ENCODE results near the gene AQP11.
"Not testable (repeated sequence)": the region's sequence is repeated elsewhere in the genome, so short reads cannot be mapped to it uniquely, and the experiment has no call there.

Gene AQP11, protein sequence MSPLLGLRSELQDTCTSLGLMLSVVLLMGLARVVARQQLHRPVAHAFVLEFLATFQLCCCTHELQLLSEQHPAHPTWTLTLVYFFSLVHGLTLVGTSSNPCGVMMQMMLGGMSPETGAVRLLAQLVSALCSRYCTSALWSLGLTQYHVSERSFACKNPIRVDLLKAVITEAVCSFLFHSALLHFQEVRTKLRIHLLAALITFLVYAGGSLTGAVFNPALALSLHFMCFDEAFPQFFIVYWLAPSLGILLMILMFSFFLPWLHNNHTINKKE

DNA sequence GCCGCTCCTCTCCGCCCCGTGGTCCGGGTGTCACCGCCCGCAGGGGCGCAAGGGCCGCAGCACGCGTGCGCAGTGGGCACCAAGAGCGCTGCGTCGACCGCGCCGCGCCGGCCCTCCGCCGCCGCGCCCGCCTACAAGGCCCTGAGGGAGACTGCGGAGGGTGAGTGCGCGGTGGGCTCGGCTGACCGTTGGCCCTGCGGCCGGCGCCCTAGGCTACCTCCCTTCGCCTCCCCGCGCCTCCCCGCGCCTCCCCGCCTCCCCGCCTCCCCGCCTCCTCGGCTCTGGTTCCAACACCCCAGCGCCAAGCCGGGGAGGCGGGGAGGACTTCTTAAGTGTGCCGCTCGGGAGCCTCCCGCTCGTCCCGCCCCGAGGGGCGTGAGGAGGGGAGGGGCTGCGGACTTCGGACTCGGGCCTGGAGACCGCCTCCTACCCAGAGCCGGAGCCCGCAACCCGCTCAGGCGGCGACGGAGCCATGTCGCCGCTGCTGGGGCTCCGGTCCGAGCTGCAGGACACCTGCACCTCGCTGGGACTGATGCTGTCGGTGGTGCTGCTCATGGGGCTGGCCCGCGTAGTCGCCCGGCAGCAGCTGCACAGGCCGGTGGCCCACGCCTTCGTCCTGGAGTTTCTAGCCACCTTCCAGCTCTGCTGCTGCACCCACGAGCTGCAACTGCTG is at the start of gene AQP11:
Gene AQP11 (plus strand): TSS at position 433 of the 673 bp plus-strand sequence. CDS start 40 bp downstream, at position 473.
- peak; percentile 37 for DNase-seq

DNA sequence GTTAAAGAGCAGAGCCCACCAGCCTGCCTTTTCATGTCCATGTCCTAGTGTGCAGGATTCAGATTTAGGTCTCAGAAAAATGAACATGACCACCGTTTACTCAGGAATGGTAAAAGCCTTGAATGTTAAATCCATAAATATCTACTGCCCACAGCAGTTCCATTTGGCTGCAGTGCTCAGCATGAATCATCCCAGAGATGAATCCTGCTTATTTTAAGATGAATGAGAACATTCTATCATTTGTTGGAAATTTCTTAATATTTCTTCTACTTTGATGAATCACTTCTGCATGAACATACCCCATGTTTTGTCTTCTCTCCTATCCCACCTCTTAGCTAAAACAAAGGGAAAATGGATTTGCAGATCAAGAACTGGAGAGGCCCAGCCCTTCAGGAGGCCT is 47.5 kb upstream of the AQP11 start:
- no peak for DNase-seq

DNA sequence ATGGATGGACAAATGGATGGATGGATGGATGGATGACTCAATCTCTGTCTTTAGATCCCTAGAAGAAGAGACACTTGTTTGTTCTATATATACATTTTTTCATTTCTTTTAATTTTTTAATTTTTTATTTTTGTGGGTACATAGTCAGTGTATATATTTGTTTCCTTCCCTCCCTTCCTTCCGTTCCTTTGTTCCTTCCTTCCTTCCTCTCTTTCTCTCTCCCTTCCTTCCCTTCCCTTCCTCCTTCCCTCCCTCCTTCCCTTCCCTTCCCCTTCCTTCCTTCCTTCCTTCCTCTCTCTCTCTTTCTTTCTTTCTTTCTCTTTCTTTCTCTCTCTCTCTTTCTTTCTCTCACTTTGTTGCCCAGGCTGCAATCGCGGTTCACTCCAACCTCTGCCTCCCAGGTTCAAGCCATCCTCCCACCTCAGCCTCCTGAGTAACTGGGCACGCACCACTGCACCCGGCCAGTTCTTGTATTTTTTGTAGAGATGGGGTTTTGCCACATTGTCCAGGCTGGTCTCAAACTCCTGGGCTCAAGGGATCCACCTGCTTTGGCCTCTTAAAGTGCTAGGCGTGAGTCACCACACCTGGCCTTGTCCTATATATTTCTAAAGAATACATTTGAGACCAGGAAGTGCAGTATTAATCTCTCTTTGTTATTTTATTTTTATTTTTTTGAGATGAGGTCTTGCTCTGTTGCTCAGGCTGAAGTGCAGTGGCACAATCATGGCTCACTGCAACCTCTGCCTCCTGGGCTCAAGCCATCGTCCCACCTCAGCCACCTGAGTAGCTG is 42.5 kb upstream of the AQP11 start:
- DNase-seq = no peak

DNA sequence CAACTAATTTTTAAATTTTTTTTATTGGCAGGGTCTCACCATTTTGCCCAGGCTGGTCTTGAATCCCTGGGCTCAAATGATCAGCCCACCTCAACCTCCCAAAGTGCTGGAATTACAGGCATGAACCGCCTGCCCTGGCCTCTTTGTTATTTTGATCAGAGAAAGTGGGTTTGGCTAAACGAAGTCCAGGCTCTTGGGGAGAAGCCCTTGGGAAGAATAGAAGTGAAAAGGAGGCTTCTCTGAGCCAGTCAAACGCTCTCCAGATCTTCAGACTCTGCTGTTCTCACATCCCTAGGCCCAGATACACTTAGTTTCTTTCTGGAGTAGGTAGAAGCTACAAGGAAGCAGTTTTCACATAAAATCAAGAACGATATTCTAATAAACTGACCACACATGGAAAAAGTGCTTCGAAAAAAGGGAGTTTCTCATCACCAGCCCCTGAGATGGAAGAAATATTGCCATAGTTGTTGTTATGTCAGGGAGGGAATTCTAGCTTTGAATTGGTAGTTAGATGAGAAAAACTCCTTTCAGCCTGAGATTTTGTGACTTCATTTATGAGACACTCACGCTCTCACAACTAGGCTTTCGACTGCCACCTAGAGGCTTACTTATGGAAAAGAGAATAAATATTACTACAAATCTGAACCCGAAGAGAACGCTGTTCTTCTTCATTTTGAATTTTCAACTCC is 41.7 kb upstream of the AQP11 start:
- DNase-seq = peak; percentile 45

DNA sequence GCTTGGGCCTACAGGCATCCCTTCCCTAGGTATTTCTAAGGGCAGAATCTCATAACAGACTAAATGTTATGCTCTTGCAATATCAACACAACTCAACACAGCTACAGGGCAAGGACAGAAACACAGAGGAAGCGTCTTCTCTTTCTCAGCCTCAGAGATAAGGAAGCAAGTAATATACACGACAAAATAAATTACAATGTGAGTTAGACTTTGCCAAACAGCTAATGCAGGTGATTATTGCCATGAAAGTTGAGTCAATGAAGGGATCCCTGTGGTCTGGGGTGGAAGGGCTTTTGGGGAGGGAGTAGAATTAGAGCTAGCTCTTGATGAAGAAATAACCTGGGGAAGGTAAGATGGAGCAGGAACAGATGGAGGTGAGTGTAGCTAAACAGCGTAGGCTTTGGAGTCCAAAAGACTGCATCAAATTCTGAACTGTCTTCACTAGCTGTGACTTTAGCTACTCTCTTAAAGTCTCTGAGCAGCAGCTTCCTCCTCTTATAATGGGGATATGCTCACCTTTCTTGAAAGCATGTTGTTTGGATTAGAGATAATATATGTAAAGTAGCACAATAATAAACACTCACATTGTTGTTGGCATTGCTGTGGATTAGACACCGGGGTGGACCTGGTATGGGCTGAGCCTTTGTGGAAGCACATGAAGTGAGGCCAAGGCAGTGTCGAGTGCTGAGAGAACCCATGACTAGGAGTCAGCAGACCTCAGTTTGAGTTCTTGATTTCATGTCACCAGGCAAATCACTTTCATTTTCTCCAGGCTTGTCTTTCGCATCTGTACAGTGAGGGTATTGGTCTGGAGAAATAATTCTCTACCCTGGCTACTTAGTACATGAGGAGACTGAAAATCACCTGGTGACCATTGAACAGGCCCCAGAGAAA is 41.0 kb upstream of the AQP11 start:
- no peak for DNase-seq

DNA sequence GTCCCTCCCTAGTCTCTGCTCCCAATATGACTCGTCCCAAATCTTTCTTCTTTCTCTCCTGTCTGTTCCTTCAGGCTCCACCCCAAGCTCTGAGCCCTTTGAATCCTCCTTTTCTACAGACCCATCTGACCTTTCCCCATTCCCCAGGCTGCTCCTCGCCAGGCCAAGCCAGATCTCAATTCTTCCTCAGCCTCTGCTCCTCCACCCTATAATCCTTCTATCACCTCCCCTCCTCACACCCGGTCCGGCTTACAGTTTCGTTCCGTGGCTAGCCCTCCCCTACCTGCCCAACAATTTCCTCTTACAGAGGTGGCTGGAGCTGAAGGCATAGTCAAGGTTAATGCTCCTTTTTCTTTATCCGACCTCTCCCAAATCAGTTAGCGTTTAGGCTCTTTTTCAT is 38.3 kb upstream of the AQP11 start:
- not testable (repeated sequence) for DNase-seq

DNA sequence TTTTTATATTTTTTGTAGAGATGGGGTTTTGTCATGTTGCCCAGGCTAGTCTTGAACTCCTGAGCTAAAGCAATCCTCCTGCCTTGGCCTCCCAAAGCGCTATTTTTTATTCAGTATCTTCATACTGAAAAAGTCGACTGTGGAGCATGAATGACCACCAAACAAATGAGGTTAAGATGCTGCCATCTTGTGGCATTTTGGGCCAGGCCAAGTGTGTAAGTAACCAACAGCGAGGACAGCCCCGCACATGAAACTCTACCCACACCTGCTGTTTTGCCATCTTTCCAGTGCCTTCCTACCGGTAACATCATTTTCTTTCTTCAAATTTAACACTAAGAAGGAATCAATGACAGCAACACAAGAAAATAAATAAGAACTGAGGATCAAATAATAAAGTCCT is 32.2 kb upstream of the AQP11 start:
- no peak for DNase-seq

DNA sequence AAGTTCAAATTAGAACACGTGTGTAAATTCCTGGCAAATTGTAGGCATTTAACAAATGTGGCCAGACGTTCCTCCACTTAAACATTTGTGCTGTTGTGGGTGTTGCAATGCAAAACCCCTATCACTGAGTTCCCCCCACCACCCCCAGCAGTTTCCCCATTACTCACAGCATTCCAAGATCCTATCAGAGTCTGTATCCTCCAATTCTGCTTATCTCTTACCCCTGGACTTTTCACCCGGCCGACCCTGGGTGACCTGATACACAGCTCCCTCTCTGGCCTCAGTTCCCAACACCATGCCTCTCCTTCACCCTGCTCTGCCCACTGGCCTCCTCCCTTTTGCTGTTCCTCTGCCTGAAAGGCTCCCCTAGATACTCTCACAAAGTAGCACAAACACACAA is 31.4 kb upstream of the AQP11 start:
- no peak for DNase-seq

DNA sequence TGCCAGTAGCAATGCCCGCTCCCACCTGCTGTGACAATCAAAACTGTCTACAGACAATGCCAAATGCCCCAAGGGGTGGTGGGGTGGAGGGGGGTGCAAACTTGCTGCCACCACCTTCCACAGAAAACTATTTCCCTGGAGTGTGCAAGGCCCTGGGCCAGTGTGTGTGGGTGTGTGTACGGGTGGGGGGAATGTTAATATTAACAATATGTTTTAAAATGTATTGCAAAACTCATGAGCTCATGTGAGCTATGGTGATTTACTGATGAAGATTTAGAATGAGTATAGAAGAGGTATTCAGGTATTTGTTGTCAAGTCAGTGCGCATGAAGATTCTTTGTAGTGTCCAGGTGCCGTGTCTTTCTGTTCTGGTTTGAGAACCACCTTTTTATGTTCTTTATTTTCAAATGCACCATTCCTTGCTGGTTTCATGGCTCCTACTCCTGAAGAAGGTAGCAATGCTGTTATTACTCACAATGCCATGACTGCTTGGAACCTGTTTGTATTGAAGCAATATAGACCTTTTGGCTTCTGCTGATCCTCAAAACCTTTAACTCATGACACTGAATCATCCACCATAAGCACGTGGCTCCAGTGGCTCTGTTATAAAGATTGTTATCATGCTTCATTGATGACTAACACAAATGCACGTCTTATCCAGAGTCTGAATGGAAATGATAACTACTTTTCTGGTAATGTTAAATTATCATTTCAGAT is 29.9 kb upstream of the AQP11 start:
- DNase-seq = no peak

DNA sequence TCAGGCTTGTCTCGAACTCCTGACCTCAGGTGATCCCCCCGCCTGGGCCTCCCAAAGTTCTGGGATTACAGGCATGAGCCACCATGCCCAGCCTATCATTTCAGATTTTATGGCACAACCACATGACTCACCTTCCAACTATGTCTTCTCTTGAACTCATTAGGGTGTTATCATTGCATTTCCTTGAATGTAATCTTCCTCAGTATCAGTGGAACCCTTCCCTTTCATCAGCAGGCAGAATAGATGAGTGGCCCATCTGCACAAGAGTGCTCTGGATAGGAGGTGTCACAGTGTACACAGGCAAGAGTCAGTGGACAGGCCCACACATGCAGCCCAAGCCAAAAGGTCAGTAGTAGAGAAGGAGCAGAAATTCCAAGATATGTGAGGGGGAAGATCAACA is 29.1 kb upstream of the AQP11 start:
- no peak for DNase-seq

DNA sequence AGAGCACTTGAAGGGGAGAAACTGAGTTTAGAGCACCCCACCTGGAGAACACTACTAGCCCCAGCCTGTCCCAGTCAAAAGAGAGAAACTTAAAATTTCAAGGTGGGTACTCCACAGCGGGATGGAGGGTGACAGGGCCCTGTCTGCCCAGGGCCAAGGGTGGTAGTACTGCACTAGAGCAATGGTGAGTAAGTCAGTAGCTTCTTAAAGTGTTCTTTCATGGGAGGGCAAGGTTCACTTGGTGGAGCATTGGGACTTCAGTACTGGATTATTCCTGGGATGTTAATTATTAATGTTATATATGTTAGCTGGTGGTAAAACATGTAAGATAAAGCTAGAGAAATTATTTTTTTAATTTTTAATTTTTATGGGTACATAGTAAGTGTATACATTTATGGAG is 28.5 kb upstream of the AQP11 start:
- DNase-seq = no peak

DNA sequence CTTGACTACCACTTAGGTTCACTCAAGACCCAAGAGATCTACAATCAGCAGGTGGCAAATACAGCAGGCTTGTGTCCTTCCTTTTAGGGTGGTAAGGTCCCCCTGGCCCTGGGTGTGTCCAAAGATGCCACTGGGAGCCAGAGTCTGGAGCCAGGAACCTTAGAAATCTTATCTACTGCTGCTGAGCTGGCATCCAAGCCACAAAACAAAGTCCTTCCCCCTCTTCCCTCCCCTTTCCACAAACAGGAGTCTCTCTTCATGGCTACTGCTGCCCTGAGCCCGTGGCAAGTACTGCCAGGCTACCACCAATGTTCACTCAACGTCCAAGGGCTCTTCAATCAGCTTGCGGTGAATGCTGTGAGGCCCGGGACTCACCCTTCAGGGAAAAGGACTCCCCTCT is 21.4 kb upstream of the AQP11 start:
- DNase-seq = no peak

DNA sequence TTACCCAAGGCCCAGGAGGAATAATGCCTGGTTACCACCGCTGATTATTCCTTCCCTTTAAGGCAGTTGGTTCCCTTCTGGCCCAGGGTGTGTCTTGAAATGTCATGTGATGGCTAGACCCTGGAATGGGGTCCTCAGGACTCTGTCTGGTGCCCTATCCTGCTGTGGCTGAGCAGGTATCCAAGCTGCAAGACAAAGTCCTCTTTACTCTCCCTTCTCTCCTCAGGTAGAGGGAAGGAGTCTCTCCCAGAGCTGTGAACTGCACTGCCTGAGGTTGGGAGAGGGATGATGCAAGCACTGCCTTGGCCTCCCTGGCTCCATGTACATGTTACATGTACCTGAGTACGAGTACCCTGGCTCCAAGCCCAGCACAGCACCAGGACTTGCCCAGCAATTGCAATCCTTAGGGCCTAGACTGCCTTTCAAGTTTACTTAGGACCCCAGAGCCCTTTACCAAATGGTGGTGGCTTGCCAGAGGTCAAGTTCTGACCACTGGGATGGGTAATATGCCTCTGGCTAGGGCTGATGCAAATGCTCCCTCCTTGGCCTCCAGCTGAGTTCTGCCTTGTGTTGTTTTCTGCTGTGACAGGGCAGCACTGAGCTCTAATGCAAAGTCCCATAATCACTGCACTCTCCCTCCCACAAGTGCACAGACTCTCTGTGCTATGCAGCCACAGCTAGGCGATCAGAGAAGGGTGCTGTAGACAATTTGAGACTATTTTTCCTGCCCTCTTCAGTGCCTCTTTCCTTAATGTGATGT is 20.7 kb upstream of the AQP11 start:
- no peak for DNase-seq

DNA sequence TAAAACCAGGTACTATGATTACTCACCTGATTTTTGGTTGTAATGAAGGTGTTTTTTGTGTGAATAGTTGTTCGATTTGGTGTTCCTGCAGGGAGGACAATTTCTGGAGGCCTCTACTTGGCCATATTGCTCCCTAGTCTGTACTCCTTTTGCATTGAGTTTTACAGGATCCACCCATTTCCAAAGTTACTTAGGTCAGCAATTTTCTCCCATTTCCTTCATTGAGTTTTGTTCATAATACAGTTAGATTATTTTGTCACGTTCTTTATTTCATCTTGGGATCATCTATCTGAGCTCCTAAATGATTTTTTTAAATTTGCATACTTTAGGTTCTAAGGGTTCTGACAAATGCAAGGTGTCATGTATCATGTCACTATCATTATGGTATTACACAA is 20.1 kb upstream of the AQP11 start:
- no peak for DNase-seq

DNA sequence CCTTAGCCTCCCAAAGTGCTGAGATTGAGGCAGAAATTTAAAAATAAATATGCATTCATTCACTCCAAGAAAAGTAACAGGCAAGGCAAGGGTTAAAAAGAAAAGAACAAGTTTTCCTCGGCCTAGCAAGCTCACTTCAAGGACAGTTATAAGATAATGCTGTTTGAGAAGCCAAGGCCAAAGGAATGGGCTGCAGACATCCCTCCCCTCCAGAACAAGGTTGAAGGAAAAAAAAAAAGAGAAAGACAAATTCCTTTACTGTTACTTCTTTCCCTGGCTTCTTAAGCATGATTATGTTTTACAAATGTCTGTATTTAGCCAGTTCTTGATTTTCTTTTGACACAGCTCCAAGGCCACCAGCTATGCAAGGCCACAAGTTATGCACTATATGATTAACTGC is 18.9 kb upstream of the AQP11 start:
- DNase-seq = not testable (repeated sequence)

DNA sequence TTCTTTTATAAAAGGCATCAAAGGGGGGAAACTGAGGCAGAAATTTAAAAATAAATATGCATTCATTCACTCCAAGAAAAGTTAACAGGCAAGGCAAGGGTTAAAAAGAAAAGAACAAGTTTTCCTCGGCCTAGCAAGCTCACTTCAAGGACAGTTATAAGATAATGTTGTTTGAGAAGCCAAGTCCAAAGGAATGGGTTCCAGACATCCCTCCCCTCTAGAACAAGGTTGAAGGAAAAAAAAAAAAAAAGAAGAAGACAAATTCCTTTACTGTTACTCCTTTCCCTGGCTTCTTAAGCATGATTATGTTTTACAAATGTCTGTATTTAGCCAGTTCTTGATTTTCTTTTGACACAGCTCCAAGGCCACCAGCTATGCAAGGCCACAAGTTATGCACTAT is 14.3 kb upstream of the AQP11 start:
- DNase-seq = not testable (repeated sequence)

DNA sequence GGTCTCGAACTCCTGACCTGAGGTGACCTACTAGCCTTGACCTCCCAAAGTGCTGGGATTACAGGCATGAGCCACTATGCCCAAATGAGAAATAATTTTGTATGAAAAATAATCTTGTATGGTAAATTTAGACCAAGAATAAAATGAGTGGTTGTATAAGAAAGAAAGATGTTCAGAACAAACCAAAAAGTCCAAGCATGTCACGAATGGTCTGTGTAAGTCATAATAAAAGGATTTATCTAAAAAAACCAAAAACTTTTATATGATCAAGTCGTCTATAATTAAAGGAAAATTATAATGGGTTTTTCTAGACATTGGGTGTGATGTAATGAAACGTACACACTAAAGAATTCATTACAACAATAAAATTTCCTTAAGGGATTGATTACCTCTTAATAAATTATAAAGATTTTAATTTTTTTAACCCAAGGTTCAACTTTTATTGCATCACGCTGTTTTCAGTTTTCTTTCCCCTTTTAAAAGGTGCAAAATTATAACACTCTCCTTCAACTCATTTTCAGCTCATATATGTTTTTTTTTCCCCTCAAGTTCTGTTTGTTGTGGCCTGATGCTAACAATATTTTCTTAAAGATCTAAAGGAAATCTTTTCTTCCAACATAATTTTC is 8.9 kb upstream of the AQP11 start:
- DNase-seq = no peak

DNA sequence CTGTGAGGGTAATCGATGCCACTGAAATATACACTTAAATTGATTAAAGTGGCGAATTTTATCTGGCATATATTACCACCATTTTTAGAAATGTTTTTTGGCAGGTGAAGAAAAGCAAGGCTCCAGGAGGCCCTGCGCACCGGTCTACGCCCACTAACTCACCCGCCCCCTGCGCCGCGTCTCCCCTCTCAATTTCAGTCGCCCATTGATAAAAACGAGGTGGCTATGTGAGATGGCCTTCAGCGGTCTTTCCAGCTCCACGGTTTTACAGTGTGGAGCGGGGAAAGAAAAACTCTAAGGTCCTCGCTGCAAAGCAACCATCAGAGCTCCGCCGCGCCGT is 602 bp upstream of the AQP11 start:
- DNase-seq = no peak

DNA sequence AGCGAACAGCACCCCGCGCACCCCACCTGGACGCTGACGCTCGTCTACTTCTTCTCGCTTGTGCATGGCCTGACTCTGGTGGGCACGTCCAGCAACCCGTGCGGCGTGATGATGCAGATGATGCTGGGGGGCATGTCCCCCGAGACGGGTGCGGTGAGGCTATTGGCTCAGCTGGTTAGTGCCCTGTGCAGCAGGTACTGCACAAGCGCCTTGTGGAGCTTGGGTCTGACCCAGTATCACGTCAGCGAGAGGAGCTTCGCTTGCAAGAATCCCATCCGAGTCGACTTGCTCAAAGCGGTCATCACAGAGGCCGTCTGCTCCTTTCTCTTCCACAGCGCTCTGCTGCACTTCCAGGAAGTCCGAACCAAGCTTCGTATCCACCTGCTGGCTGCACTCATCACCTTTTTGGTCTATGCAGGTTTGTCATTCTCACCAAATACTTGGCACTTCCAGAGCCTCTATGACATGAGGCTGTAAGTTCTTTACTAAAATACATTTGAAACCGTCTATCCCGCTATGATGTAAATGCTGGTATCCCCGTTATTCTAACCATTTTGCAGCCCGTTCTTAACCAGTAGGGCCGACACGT is 535 bp downstream of the AQP11 start:
- no peak for DNase-seq

DNA sequence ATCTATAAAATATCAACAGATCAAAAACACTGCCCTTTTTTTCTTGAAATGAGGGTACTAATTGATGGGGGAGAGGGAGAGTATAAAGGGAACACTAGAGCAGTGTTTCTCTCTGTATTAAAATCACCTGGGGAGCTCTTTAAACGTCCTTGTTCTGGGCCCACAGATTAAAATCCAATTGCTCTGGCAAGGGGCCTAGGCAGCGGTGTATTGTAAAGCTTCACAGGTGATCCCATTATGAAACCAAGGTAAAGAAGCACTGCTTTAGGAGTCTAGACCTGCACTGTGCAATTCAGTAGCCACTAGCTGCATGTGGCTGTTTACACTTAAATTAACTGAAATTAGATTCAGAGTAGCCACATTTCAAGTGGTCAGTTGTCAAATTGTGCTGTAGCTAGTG is 3.0 kb downstream of the AQP11 start:
- peak; percentile 47 for DNase-seq

All from NCI-H748 treated with DMSO at 0.1 percent for 48 hours (cell line).